GM10847 (cell line): ENCODE results near the gene E2F8.

Experiments
- POLR2A ChIP-seq: IDR thresholded peaks from 2 replicates; pipeline ENCODE4 v1.6.1; 2011; ENCODE audit not compliant: insufficient read length; ENCODE audit errors: extremely low read depth

E2F8 gene

GRCh38 chr11:19204836-19205235 is 35.9 kb downstream of the E2F8 start:
- no peak for TF ChIP-seq POLR2A

- no peak for TF ChIP-seq POLR2A
These were observed 38.8 kb downstream of the E2F8 start, which contains the start of gene CSRP3 for GRCh38 chr11:19201737-19202605. Gene CSRP3, minus strand, starts transcription at chr11:19201983. Its CDS starts 9,535 bp downstream, at chr11:19192448.

GRCh38 chr11:19200410-19201201 is 40.1 kb downstream of the E2F8 start:
- no peak for TF ChIP-seq POLR2A

GRCh38 chr11:19199771-19200170 is 41.0 kb downstream of the E2F8 start:
- TF ChIP-seq POLR2A: no peak

DNA sequence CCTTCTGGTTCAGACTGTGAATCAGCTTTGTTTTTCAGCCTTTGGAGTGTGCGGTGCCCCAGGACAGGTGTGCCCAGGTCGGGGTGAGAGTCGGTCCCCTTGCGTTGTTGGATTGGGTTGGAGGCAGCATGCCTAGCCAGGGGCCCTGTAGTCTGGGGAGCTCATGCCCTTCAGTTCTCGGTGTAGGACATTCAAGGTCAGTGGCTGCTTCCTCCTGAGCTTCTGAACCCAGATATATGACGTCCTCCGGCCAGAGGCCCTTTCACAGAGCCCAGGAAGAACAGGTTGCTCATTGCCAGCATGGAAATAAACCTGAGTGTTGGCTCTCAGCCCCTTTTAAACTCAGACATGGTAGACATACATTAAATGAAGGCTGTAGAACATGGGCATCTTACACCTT is 41.7 kb downstream of the E2F8 start:
- TF ChIP-seq POLR2A: no peak

- TF ChIP-seq POLR2A: no peak
These were observed 44.3 kb downstream of the E2F8 start for GRCh38 chr11:19196432-19196831.

DNA sequence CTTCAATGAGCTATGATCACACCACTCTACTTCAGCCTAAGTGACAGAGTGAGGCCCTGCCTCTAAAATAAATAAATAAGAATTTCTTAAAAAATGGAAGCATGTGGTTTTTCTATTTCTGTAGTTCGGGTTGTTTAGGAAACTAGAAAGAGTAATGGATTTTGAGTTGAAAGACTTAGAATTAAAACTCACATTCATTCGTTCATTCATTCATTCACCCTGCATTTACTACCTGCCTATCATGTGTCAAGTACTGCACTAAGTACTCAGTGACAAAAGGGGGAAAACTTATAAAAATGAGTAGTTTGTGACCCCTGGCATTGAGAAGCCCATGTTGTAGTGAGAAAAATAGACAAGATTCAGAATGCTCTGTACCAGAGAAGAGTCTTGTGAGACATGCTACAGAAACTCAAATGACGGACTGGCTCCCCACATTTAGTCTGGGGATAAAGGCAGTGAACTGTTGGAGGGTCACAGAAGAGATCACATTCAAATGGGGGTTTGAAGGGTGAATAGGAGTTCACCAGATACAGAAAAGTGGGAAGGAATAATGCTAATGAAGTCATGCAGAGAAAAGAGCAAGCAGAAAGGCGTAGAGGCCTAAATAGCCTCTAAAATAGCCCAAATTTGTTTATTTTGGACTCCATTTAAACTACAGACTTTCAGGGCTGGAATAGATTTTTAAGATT is 46.0 kb downstream of the E2F8 start:
- no peak for TF ChIP-seq POLR2A

DNA sequence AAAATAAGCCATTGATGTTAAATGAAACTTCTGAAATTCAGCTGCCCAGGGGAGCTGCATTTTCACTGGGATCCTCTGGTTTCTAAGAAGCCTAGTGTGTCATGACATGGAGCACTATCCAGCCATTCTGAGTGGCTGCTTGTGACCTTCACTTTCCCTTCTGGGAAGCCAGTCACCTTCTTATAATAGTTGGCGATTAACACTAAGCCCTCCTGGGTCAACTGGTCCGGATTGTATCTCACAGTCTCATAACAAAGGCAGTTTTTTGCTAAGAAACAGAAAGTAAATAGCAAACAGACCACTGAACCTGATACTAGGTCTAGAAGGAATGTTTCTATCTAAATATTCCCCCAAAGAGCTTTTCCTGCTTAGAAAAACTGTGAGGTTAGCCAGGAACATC is 46.8 kb downstream of the E2F8 start:
- TF ChIP-seq POLR2A: no peak

GRCh38 chr11:19191530-19192169 is 49.1 kb downstream of the E2F8 start:
- no peak for TF ChIP-seq POLR2A

- TF ChIP-seq POLR2A: no peak
These were observed 52.9 kb downstream of the E2F8 start for GRCh38 chr11:19187833-19188258.

GRCh38 chr11:19187114-19187832 is 53.5 kb downstream of the E2F8 start:
- TF ChIP-seq POLR2A: no peak

- TF ChIP-seq POLR2A: no peak
These were observed 55.2 kb downstream of the E2F8 start for GRCh38 chr11:19185516-19186052.

GRCh38 chr11:19185036-19185435 is 55.7 kb downstream of the E2F8 start:
- no peak for TF ChIP-seq POLR2A

DNA sequence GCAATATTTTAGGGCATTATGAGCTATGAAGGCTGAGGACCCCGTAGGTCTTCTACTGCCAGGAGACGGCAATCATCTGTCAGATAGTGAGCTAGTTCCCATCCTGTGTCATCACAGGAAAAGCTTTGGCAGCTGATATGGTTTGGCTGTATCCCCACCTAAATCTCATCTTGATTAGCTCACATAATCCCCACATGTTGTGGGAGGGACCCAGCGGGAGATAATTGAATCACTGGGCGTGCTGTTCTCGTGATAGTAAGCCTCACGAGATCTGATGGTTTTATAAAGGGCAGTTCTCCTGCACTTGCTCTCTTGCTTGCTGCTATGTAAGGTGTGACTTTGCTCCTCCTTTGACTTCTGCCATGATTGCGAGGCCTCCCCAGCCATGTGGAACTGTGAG is 57.1 kb downstream of the E2F8 start:
- TF ChIP-seq POLR2A: no peak

DNA sequence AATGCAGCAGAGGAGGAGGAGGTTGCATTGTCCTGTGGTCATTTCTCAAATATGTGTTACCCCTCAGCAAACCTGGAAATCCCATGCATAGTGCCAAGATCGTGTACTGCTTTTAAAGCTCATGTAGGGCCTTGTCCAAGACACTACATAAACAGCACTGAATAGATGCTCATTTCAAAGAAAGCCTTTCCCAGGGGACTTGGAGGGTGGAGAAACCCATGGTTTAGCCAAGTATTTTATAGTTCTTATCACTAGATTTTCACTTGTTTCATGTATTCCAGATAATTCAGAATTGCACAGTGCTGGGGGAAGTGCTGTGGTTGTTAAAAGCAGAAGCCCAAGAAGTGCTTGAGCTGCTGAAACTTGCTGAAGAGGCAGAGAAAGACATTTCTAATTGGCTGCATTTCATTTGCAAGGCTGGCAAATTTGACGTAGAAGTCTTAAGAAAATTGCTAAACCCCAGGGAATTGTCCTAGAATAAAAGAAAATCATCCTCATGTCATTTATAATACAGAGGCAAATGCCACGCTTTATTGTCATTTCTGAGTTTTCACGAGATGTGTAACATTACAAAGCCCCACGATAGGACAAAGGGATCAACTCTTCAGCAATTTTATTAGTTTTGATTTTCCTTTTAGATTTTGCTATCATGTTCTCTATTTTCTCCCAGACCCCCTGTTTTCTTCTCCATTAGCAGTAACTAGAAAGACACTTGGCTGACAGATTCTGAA is 59.0 kb downstream of the E2F8 start:
- no peak for TF ChIP-seq POLR2A
